GM12873 (cell line): ENCODE measurements around the gene CEP295NL.

Experiments used
- CTCF ChIP-seq: IDR thresholded peaks from 2 replicates; pipeline ENCODE4 v1.5.1; 2012; ENCODE audit warnings: low read depth, mild to moderate bottlenecking, moderate library complexity, low read length, control low read depth; ENCODE audit not compliant: insufficient read depth; ENCODE audit errors: missing control alignments

The CEP295NL gene

GRCh38 chr17:78895322-78895721, 7.7 kb downstream of the CEP295NL start:
- no peak for TF ChIP-seq CTCF

- no peak for TF ChIP-seq CTCF
These were observed 9.3 kb downstream of the CEP295NL start for GRCh38 chr17:78893684-78894083.

DNA sequence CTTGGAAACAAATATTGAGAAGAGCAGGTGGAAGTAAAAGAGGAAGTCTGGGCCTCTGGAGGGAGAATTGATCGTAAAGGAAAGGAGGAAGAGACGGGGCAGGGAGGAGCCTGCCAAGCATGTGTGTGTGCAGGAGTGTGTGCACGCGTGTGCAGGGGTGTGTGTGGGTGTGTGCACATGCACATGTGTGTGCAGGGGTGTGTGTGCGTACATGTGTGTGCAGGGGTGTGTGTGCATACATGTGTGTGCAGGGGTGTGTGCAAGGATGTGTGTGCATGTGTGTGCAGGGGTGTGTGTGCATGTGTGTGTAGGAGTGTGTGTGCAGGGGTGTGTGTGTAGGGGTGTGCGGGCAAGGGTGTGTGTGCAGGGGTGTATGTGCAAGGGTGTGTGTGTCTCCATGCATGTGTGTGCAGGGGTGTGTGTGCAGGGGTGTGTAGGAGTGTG, 10.0 kb downstream of the CEP295NL start:
- no peak for TF ChIP-seq CTCF

- no peak for TF ChIP-seq CTCF
These were observed 10.5 kb downstream of the CEP295NL start for GRCh38 chr17:78892520-78892919.

DNA sequence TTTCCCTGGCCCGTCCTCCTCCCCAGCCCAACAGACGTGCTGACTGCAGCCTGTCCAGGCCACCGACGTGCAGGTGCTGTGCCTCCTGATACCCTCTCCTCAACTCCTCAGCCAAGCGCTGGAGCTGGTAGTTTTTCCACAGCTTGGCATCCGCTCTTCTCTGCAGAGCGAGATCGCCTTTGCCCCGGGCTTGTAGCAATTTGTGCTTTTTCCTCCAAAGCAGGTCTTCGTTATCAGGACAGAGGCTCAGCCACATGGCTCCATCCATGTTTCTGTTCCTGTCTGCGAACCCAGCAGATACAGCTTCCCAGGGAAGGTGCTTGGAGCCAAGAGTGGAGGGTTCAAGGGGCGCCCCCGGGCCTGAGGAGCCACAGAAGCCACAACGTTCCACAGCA, 10.9 kb downstream of the CEP295NL start:
- TF ChIP-seq CTCF, result no peak

- no peak for TF ChIP-seq CTCF
These were observed 11.5 kb downstream of the CEP295NL start for GRCh38 chr17:78891406-78892061.

DNA sequence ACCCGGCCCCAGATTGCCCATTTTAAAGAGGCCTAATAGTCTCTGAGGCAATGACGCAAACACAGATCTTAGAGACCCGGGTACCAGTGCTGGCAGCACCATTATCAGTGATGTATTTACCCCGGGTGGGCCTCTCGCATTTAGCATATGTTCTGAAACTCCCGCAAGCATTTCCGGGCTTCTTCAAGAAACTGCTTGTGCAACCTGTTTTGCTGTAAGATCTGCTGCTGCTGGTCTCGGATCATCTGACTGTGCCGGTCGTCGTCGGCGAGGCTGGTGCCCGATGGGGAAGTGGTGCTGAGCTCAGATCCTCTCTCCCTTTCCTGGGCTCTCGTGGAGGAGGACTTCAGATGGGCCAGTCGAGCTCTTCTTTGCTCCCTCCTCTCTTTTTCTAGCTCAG, 12.5 kb downstream of the CEP295NL start:
- no peak for TF ChIP-seq CTCF
